Mesenchymal stem cell (in vitro differentiated cells and primary cell): Measurements from ENCODE around the gene AFAP1.

Source experiments
- DNase-seq: peaks from one replicate; pipeline ENCODE4 v3.0.0-alpha.2; 2013
- H2AFZ ChIP-seq: one replicate; pipeline ENCODE4 v1.6.1; 2013; ENCODE audit warnings: low read depth, mild to moderate bottlenecking, control low read depth, inconsistent platforms, low read length, moderate library complexity
- H2AK5ac ChIP-seq: 2 replicates; pipeline ENCODE4 v1.6.1; 2013; ENCODE audit warnings: low read length, moderate library complexity, mild to moderate bottlenecking, inconsistent platforms; ENCODE audit not compliant: severe bottlenecking
- H2BK120ac ChIP-seq: one replicate; pipeline ENCODE4 v1.6.1; 2013; ENCODE audit warnings: low read depth, mild to moderate bottlenecking, inconsistent platforms, low read length, moderate library complexity
- H2BK12ac ChIP-seq, 2 experiments: one replicate each; pipeline ENCODE4 v1.6.1; 2013; ENCODE audit warnings: inconsistent platforms in 2 of 2, low read length in 2 of 2, mild to moderate bottlenecking in 2 of 2, moderate library complexity in 2 of 2, control low read depth in 1 of 2
- H2BK15ac ChIP-seq: one replicate; pipeline ENCODE4 v1.6.1; 2013; ENCODE audit warnings: mild to moderate bottlenecking, low read depth, inconsistent platforms; ENCODE audit not compliant: poor library complexity, severe bottlenecking
- H2BK5ac ChIP-seq: 2 replicates; pipeline ENCODE4 v1.6.1; 2013; ENCODE audit warnings: low read depth, mild to moderate bottlenecking, low read length, control low read depth, inconsistent platforms; ENCODE audit not compliant: poor library complexity, severe bottlenecking
- H3K14ac ChIP-seq, 2 experiments: one replicate each; pipeline ENCODE4 v1.6.1; 2013; ENCODE audit warnings: inconsistent platforms in 2 of 2, low read length in 2 of 2, control low read depth in 1 of 2, mild to moderate bottlenecking in 1 of 2, moderate library complexity in 1 of 2
- H3K18ac ChIP-seq, 2 experiments: one replicate each; pipeline ENCODE4 v1.6.1; 2013; ENCODE audit warnings: inconsistent platforms in 2 of 2, low read length in 2 of 2, control low read depth in 1 of 2, low read depth in 1 of 2, mild to moderate bottlenecking in 1 of 2
- H3K23ac ChIP-seq, 2 experiments: one replicate each; pipeline ENCODE4 v1.6.1; 2013; ENCODE audit warnings: inconsistent platforms in 2 of 2, low read length in 2 of 2, mild to moderate bottlenecking in 2 of 2, moderate library complexity in 2 of 2, control low read depth in 1 of 2
- H3K27ac ChIP-seq: 2 replicates; pipeline ENCODE4 v1.5.1; 2013; ENCODE audit warnings: mild to moderate bottlenecking, moderate library complexity, low read length, control low read depth, inconsistent platforms; ENCODE audit not compliant: poor library complexity, severe bottlenecking
- H3K27me3 ChIP-seq, 2 experiments: 2 replicates each; pipeline versions ENCODE4 v1.6.1 to v1.7.0; 2013; ENCODE audit warnings: low read length in 2 of 2, mild to moderate bottlenecking in 2 of 2, moderate library complexity in 2 of 2, control low read depth in 1 of 2, inconsistent platforms in 1 of 2; ENCODE audit not compliant: control insufficient read depth in 1 of 2, insufficient read depth in 1 of 2
- H3K36me3 ChIP-seq, 2 experiments: 2 replicates each; pipeline versions ENCODE4 v1.6.1 to v1.7.0; 2013; ENCODE audit warnings: low read length in 2 of 2, control low read depth in 1 of 2, inconsistent platforms in 1 of 2, low read depth in 1 of 2, mild to moderate bottlenecking in 1 of 2; ENCODE audit not compliant: insufficient read depth in 2 of 2, control insufficient read depth in 1 of 2
- H3K4ac ChIP-seq, 2 experiments: one replicate each; pipeline ENCODE4 v1.6.1; 2013; ENCODE audit warnings: inconsistent platforms in 2 of 2, low read length in 2 of 2, mild to moderate bottlenecking in 2 of 2, moderate library complexity in 2 of 2, control low read depth in 1 of 2, low read depth in 1 of 2
- H3K4me1 ChIP-seq: 2 replicates; pipeline ENCODE4 v1.6.1; 2013; ENCODE audit warnings: low read depth, low read length, control low read depth; ENCODE audit not compliant: control insufficient read depth, insufficient read depth
- H3K4me2 ChIP-seq: 2 replicates; pipeline ENCODE4 v1.6.1; 2013; ENCODE audit warnings: low read length, mild to moderate bottlenecking, inconsistent platforms; ENCODE audit not compliant: poor library complexity, severe bottlenecking
- H3K4me3 ChIP-seq, 2 experiments: 2 replicates each; pipeline versions ENCODE4 v1.5.1 to v1.7.0; 2013; ENCODE audit warnings: low read length in 2 of 2, mild to moderate bottlenecking in 2 of 2, control low read depth in 1 of 2, low read depth in 1 of 2; ENCODE audit not compliant: insufficient read depth in 1 of 2
- H3K79me1 ChIP-seq: replicated peaks from 2 replicates; pipeline ENCODE4 v1.6.1; 2013; ENCODE audit warnings: mild to moderate bottlenecking, control low read depth, low read length, inconsistent platforms; ENCODE audit not compliant: poor library complexity, severe bottlenecking
- H3K9ac ChIP-seq: 2 replicates; pipeline ENCODE4 v1.7.0; 2013; ENCODE audit warnings: mild to moderate bottlenecking, low read length, moderate library complexity
- H3K9me3 ChIP-seq: 2 replicates; pipeline ENCODE4 v1.7.0; 2013; ENCODE audit warnings: mild to moderate bottlenecking, low read length; ENCODE audit not compliant: control insufficient read depth
- H4K8ac ChIP-seq: one replicate; pipeline ENCODE4 v1.6.1; 2013; ENCODE audit warnings: inconsistent platforms, mild to moderate bottlenecking, low read length, moderate library complexity
- H4K91ac ChIP-seq: one replicate; pipeline ENCODE4 v1.6.1; 2013; ENCODE audit warnings: mild to moderate bottlenecking, low read length, inconsistent platforms
- WGBS: methylation state at CpG from one replicate; pipeline ENCODE4 v1.1.7; 2013; ENCODE audit warnings: mixed read lengths; 5-methylcytosine and 5-hydroxymethylcytosine counted together

The AFAP1 gene

GRCh38 chr4:7985891-7986441, 46.3 kb upstream of the AFAP1 start:
- Histone ChIP-seq H2BK12ac (peak overlapping the region in 1 of 2 experiments; percentile 32), H2BK15ac (no peak overlapping the region), H4K8ac (no peak overlapping the region), H3K9ac (peak overlapping the region; percentile 39), H3K4me3 (peak overlapping the region in 1 of 2 experiments; percentile 48), H3K18ac (peak overlapping the region in 1 of 2 experiments; percentile 31), H2BK120ac (no peak overlapping the region), H3K9me3 (no peaks in the 10 kb centered on the region), H3K4me1 (peaks cover 16% of the 10 kb centered on the region), H2AK5ac (no peak overlapping the region), H2AFZ (no peak overlapping the region), H3K36me3 (peaks cover 0 to 3% of the 10 kb centered on the region in 2 experiments), H3K23ac (no peak overlapping the region), H3K27me3 (peaks cover 0 to 8% of the 10 kb centered on the region in 2 experiments), H3K79me1 (no peaks in the 10 kb centered on the region), H3K4ac (no peak overlapping the region), H4K91ac (no peak overlapping the region), H2BK5ac (no peak overlapping the region), H3K14ac (peak overlapping the region in 1 of 2 experiments; percentile 36), H3K4me2 (no peak overlapping the region), H3K27ac (no peak overlapping the region)
- WGBS, result 58% methylated on average over 21 of the region's 21 CpGs
- no peak for DNase-seq

DNA sequence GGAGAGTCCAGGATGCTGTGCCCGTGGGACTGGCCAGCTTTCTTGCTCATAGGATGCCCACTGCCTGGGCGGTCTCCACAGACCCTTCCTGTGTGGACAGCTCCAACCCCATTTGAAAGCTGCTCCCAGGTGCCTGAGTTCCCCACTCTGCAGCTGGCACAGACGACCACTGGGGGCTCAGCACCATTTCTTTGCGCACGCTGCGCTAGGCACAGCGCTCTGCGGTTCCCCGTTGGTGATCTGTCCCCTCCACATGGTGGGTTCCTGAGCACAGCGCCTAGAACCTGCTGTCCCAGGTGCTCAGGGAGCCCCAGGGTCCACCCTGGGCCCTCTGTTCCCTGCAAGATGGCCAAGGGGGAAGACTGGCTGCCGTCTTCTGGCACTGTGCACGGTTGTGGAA, 45.4 kb upstream of the AFAP1 start:
- Histone ChIP-seq H3K36me3 (peaks cover 0 to 3% of the 10 kb centered on the region in 2 experiments), H2AK5ac (no peak overlapping the region), H3K27ac (no peak overlapping the region), H4K91ac (no peak overlapping the region), H3K9me3 (no peaks in the 10 kb centered on the region), H2BK120ac (no peak overlapping the region), H3K4me3 (no peak overlapping the region), H3K27me3 (peaks cover 0 to 8% of the 10 kb centered on the region in 2 experiments), H2AFZ (no peak overlapping the region), H2BK12ac (no peak overlapping the region), H4K8ac (no peak overlapping the region), H3K4ac (no peak overlapping the region), H3K79me1 (no peaks in the 10 kb centered on the region), H2BK5ac (no peak overlapping the region), H3K18ac (no peak overlapping the region), H3K23ac (no peak overlapping the region), H3K4me2 (no peak overlapping the region), H2BK15ac (no peak overlapping the region), H3K9ac (no peak overlapping the region), H3K14ac (no peak overlapping the region), H3K4me1 (peaks cover 16% of the 10 kb centered on the region)
- WGBS, result 92% methylated on average over 12 of the region's 12 CpGs
- no peak for DNase-seq

DNA sequence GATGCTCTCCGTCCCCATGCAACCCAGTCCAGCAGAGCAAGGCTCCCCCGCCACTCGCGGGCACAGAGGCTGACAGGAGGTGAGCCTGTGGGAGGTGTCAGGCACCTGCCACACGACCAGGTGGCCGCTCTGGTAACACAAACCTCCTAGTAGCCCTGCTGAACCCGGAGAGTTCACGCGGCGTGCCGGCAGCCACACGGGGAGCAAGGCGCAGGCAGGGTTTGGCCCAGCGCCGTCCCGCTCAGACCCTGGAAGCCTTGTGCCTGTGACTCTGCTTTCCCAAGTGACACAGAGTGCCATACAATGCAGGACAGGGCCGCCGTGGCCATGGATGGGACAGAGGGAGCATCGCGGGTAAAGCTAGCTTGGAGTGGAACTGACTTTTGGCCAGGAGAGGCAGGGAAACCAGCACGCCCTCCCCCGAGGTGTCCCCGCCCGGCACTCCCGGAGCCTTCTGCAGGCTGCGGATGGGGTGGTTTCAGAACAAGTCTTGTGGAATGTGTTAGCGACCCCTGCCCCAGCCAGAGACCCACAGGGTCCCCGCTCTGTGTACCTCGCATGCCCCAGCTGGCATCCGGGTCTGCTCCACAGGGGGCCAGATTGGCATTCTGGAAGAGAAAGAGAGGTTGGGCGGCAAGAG, 44.7 kb upstream of the AFAP1 start:
- H3K4me3 ChIP-seq, result no peak overlapping the region
- H3K4ac ChIP-seq, result no peak overlapping the region
- H3K79me1 ChIP-seq, result no peaks in the 10 kb centered on the region
- peaks cover 16% of the 10 kb centered on the region for H3K4me1 ChIP-seq
- no peak overlapping the region for H3K27ac ChIP-seq
- no peak overlapping the region for H3K14ac ChIP-seq
- H3K27me3 ChIP-seq, result peaks cover 0 to 8% of the 10 kb centered on the region in 2 experiments
- H2BK5ac ChIP-seq, result no peak overlapping the region
- no peaks in the 10 kb centered on the region for H3K9me3 ChIP-seq
- no peak overlapping the region for H3K23ac ChIP-seq
- H3K36me3 ChIP-seq, result peaks cover 0 to 3% of the 10 kb centered on the region in 2 experiments
- H2BK120ac ChIP-seq, result no peak overlapping the region
- no peak overlapping the region for H4K91ac ChIP-seq
- no peak overlapping the region for H2AK5ac ChIP-seq
- WGBS, result 88% methylated on average over 31 of the region's 31 CpGs
- H2BK12ac ChIP-seq, result no peak overlapping the region
- DNase-seq, result no peak
- H2BK15ac ChIP-seq, result no peak overlapping the region
- H3K4me2 ChIP-seq, result no peak overlapping the region
- H2AFZ ChIP-seq, result no peak overlapping the region
- H3K18ac ChIP-seq, result no peak overlapping the region
- H3K9ac ChIP-seq, result no peak overlapping the region
- no peak overlapping the region for H4K8ac ChIP-seq

GRCh38 chr4:7983296-7983695, 43.6 kb upstream of the AFAP1 start:
- no peak overlapping the region for H4K8ac ChIP-seq
- no peaks in the 10 kb centered on the region for H3K79me1 ChIP-seq
- peaks cover 0 to 3% of the 10 kb centered on the region in 2 experiments for H3K36me3 ChIP-seq
- H2BK12ac ChIP-seq, result no peak overlapping the region
- peaks cover 22% of the 10 kb centered on the region for H3K4me1 ChIP-seq
- H3K14ac ChIP-seq, result no peak overlapping the region
- H2AFZ ChIP-seq, result no peak overlapping the region
- no peak overlapping the region for H2BK5ac ChIP-seq
- no peak overlapping the region for H2BK15ac ChIP-seq
- H3K9me3 ChIP-seq, result no peaks in the 10 kb centered on the region
- H3K23ac ChIP-seq, result no peak overlapping the region
- no peak overlapping the region for H4K91ac ChIP-seq
- no peak overlapping the region for H3K4ac ChIP-seq
- H2BK120ac ChIP-seq, result no peak overlapping the region
- 91% methylated on average over 16 of the region's 17 CpGs for WGBS
- no peak overlapping the region for H3K18ac ChIP-seq
- DNase-seq, result no peak
- H3K27me3 ChIP-seq, result peaks cover 0 to 8% of the 10 kb centered on the region in 2 experiments
- no peak overlapping the region for H3K4me2 ChIP-seq
- no peak overlapping the region for H3K9ac ChIP-seq
- no peak overlapping the region for H3K4me3 ChIP-seq
- no peak overlapping the region for H2AK5ac ChIP-seq
- H3K27ac ChIP-seq, result no peak overlapping the region
